ENCODE results near the gene PLEKHJ1.

PLEKHJ1 gene

DNA sequence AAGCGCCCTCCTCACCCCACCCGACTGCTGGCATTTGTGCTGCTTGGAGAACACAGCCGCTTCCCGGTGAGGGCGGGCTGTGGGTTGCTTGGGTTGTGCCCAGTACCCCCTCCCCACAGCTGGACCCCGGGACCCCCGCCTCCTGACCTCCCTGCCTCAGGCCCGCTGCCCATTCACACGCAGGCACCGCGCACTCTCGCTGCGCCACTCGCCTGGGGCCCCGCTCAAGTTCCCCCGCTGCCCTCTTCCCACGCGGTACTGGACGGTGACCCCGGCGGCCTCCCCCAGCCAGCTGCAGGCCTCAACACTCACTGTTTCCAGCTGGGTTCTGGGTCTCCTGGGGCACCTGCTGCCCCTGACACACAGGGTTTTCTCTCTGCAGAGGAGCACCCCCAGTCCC is 16.4 kb downstream of the PLEKHJ1 start:
- in situ Hi-C loops (cut with MboI; ENCODE audit: low pct_unique_long_range_greater_than_20kb, low sequenced_read_pairs, unreplicated experiment) = no loop called here

DNA sequence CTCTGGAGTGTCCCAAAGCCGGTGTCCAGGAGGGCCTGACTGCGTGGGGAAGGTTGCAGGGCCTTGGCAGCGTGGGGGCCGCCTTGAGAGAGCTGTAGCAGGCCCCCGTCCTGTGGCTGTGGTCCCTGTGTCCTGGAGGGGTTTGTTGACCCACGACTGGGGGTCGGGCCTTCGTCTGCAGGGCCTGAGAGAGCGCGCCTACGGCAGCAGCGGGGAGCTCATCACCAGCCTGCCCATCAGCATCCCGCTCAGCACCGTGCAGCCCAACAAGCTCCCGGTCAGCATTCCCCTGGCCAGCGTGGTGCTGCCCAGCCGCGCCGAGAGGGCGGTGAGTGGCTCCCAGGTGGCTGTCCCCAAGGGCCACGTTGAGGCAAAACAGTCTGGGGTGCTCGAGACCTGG is 18.5 kb downstream of the PLEKHJ1 start:
- TF ChIP-seq, protein P1, sequence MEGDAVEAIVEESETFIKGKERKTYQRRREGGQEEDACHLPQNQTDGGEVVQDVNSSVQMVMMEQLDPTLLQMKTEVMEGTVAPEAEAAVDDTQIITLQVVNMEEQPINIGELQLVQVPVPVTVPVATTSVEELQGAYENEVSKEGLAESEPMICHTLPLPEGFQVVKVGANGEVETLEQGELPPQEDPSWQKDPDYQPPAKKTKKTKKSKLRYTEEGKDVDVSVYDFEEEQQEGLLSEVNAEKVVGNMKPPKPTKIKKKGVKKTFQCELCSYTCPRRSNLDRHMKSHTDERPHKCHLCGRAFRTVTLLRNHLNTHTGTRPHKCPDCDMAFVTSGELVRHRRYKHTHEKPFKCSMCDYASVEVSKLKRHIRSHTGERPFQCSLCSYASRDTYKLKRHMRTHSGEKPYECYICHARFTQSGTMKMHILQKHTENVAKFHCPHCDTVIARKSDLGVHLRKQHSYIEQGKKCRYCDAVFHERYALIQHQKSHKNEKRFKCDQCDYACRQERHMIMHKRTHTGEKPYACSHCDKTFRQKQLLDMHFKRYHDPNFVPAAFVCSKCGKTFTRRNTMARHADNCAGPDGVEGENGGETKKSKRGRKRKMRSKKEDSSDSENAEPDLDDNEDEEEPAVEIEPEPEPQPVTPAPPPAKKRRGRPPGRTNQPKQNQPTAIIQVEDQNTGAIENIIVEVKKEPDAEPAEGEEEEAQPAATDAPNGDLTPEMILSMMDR (IDR thresholded peaks at IDR 0.05; ENCODE audit: extremely low read depth, insufficient read depth, missing control alignments) = no peak
- in situ Hi-C loops (cut with MboI; ENCODE audit: low pct_unique_long_range_greater_than_20kb, low sequenced_read_pairs, unreplicated experiment) = no loop called here
- DNase-seq (ENCODE audit: low spot score) = no peak

More for the DNA sequence above, 16.4 kb downstream of the PLEKHJ1 start:
- TF ChIP-seq, protein P1 (IDR thresholded peaks at IDR 0.05; ENCODE audit: extremely low read depth, insufficient read depth, missing control alignments) = no peak
- no peak for DNase-seq (ENCODE audit: low spot score)

DNA sequence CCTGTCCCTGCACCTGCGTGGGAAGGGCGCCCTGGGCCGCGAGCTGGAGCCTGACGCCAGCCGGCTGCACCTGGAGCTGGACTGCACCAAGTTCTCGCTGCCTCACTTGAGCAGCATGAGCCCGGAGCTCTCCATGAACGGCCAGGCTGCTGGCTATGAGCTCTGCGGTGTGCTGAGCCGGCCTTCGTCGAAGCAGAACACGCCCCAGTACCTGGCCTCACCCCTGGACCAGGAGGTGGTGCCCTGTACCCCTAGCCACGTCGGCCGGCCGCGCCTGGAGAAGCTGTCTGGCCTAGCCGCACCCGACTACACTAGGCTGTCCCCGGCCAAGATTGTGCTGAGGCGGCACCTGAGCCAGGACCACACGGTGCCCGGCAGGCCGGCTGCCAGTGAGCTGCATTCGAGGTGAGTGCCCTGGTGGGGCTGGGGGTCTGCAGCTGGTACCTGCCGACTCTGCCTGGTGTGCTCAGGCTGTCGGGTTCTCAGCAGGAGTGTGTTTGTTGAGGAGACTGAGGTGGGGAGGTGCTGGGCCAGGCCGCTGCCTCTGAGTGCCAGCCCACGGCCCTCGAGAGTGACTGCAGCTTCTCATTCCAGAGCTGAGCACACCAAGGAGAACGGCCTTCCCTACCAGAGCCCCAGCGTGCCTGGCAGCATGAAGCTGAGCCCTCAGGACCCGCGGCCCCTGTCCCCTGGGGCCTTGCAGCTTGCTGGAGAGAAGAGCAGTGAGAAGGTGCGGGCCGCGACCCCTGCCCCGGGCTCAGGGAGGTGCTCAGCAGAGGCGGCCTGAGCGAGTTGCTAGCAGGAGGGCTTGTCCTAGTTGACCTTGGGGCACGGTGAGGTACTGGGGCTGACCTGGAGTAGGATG is 19.5 kb downstream of the PLEKHJ1 start:
- DNase-seq (ENCODE audit: low spot score) = no peak
- TF ChIP-seq, protein P1 (IDR thresholded peaks at IDR 0.05; ENCODE audit: extremely low read depth, insufficient read depth, missing control alignments) = no peak
- in situ Hi-C loops (cut with MboI; ENCODE audit: low pct_unique_long_range_greater_than_20kb, low sequenced_read_pairs, unreplicated experiment) = no loop called here

DNA sequence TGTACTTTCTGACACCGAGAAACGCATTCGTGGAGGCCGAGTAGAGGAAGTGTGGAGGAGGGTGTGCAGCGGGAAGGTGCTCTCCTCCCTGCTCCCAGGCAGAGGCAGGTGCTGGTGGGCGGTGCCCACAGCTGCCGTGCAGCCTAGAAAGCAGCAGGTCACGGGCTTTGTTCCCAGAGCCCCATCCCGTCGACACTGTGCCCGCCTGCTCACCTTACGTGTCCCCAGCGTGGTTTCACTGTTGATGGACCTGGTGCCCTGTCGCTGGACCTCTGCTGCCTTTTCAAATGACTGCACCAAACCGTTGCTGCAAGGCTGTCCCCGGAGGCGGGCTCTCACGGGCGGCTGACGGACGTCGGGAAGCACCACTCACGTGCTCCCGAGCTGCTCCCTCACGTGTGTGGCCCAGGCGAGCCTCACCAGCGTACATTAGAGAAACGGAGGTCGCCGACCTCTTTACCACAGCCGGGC is 20.8 kb downstream of the PLEKHJ1 start:
- DNase-seq (ENCODE audit: low spot score) = no peak
- TF ChIP-seq, protein P1 (IDR thresholded peaks at IDR 0.05; ENCODE audit: extremely low read depth, insufficient read depth, missing control alignments) = no peak
- in situ Hi-C loops (cut with MboI; ENCODE audit: low pct_unique_long_range_greater_than_20kb, low sequenced_read_pairs, unreplicated experiment) = no loop called here

DNA sequence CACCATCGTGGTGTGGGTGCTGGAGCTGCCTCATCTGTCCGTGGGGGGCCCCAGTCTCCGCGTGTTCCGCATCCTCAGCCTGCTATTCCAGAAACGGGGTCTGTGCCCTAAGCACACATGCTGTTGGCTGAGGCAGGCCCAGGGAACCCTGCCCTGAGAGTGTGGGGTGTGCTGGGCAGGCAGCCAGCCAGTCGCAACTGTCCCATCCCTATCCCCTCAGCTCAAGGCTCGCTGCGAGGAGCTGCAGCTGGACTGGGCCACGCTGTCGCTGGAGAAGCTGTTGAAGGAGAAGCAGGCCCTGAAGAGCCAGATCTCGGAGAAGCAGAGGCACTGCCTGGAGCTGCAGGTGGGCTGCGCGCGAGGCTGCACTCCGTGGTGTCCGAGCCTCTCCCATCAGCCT is 21.9 kb downstream of the PLEKHJ1 start:
- TF ChIP-seq, protein P1 (IDR thresholded peaks at IDR 0.05; ENCODE audit: extremely low read depth, insufficient read depth, missing control alignments) = no peak
- in situ Hi-C loops (cut with MboI; ENCODE audit: low pct_unique_long_range_greater_than_20kb, low sequenced_read_pairs, unreplicated experiment) = no loop called here
- no peak for DNase-seq (ENCODE audit: low spot score)

DNA sequence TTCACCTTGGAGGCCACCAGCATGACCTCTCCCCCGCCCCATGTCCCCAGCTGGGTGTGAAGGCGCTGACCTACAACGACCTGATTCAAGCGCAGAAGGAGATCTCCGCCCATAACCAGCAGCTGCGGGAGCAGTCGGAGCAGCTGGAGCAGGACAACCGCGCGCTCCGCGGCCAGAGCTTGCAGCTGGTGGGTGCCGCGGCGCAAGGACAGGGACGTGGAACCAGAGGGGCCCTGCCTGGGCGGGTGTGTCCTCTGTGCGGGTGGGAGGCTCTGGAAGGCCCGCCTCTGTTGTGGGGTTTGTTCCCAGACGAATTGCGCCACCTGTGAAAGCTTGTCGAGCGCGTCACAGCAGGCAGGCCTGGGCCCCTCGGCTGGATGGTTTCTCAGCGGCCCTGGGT is 22.3 kb downstream of the PLEKHJ1 start:
- TF ChIP-seq, protein P1 (IDR thresholded peaks at IDR 0.05; ENCODE audit: extremely low read depth, insufficient read depth, missing control alignments) = no peak
- in situ Hi-C loops (cut with MboI; ENCODE audit: low pct_unique_long_range_greater_than_20kb, low sequenced_read_pairs, unreplicated experiment) = no loop called here
- DNase-seq (ENCODE audit: low spot score) = no peak

All from GM13977 (cell line).